ENCODE data around the gene ACO2.
"Not testable (repeated sequence)": the region's sequence is repeated elsewhere in the genome, so short reads cannot be mapped to it uniquely, and the experiment has no call there.

The ACO2 gene

DNA sequence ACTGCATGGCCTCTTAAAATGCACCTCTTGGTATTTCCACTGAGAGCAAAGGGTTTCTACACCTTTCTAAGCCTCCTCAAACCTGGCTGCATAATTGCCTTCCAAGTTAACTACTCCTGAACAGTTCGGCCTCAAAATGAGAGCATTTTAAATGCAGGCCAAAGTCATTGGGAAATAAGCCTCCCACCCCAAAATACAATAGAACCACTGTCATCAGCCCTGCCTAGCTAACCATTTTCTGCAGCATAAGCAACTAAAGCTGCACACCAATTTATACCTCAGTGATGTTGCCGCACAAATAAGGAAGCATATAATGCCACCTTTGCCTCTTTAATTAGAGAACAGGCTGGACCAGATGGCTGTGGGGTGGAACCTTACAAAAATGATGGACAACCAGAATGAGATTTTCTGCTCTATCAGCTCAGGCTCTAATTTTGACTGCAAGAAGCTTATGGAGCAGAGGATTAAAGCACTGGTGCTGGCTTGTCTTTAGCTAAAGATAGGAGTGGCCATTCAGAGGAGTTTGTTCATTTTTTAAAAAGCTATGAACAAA lies 26.6 kb upstream of the ACO2 start:
- Histone ChIP-seq H3K36me3 (ENCODE audit: control insufficient read depth, insufficient read depth, low read length) (peaks cover 5% of the 10 kb centered on the region), H3K4me1 (ENCODE audit: control insufficient read depth, insufficient read depth, low read length) (no peaks in the 10 kb centered on the region), H3K4me3 (ENCODE audit: low read depth, low read length) (no peak overlapping the region), H3K27me3 (ENCODE audit: control insufficient read depth, insufficient read depth, low read length) (no peaks in the 10 kb centered on the region), H3K9me3 (ENCODE audit: control insufficient read depth, insufficient read depth, low read length) (no peaks in the 10 kb centered on the region), H3K9ac (ENCODE audit: low read depth, low read length) (no peak overlapping the region)

DNA sequence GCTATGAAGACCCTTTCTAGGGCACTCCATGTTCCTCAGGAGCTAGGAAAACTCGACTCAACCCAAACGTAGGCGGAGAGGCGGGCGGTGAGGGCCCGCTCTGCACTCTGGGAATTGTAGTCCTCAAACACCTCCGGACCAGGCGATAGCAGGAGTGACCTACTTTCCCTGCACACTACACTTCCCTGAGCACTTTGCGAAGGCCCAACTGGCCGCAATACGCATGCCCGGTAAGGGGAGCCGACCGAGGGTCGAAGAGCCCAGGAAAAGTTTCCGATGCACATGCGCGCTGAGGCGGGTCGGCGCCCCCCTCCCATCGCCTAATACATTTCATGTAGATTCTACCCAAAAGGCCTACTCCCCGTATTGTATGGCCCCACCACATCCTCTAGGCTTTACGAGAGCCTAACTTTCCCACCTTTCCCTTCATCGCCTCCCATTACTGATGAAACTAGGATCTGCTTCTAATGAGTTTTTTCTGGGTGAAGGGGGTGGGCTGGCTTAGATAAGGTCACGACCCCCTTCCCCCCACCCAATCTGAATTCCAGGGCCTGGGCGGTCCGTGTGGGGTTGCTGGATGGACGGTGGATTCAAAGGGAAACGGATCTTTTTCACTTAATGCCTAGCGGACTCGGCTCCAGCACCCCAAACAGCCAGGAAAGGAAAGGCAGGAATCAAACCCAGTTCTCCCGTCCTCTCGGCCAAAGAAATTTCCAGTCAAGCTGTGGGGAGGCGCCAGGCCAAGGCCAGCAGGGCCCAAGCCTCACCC lies 24.4 kb upstream of the ACO2 start:
- Histone ChIP-seq H3K4me1 (ENCODE audit: control insufficient read depth, insufficient read depth, low read length) (peaks cover 5% of the 10 kb centered on the region), H3K36me3 (ENCODE audit: control insufficient read depth, insufficient read depth, low read length) (peaks cover 5% of the 10 kb centered on the region), H3K9ac (ENCODE audit: low read depth, low read length) (peak overlapping the region; percentile 93), H3K4me3 (ENCODE audit: low read depth, low read length) (peak overlapping the region; percentile 94), H3K9me3 (ENCODE audit: control insufficient read depth, insufficient read depth, low read length) (no peaks in the 10 kb centered on the region), H3K27me3 (ENCODE audit: control insufficient read depth, insufficient read depth, low read length) (no peaks in the 10 kb centered on the region)

- Histone ChIP-seq H3K4me1 (ENCODE audit: control insufficient read depth, insufficient read depth, low read length) (peaks cover 5% of the 10 kb centered on the region), H3K4me3 (ENCODE audit: low read depth, low read length) (peak overlapping the region; percentile 94), H3K36me3 (ENCODE audit: control insufficient read depth, insufficient read depth, low read length) (peaks cover 5% of the 10 kb centered on the region), H3K9ac (ENCODE audit: low read depth, low read length) (peak overlapping the region; percentile 93), H3K9me3 (ENCODE audit: control insufficient read depth, insufficient read depth, low read length) (no peaks in the 10 kb centered on the region), H3K27me3 (ENCODE audit: control insufficient read depth, insufficient read depth, low read length) (no peaks in the 10 kb centered on the region)
Observed at GRCh38 chr22:41445129-41446056, 23.5 kb upstream of the ACO2 start.

- peaks cover 5% of the 10 kb centered on the region for H3K4me1 ChIP-seq (ENCODE audit: control insufficient read depth, insufficient read depth, low read length)
Observed at GRCh38 chr22:41446057-41446501, 22.8 kb upstream of the ACO2 start.

GRCh38 chr22:41446639-41447434 lies 22.1 kb upstream of the ACO2 start, which contains the start of gene TOB2:
TOB2 (minus strand) TSS chr22:41446801; CDS start chr22:41437345, 9,456 bp downstream.
- Histone ChIP-seq H3K4me1 (ENCODE audit: control insufficient read depth, insufficient read depth, low read length) (peaks cover 5% of the 10 kb centered on the region), H3K27me3 (ENCODE audit: control insufficient read depth, insufficient read depth, low read length) (no peaks in the 10 kb centered on the region), H3K9me3 (ENCODE audit: control insufficient read depth, insufficient read depth, low read length) (no peaks in the 10 kb centered on the region), H3K9ac (ENCODE audit: low read depth, low read length) (peak within 1 kb of the TSS; percentile 98), H3K4me3 (ENCODE audit: low read depth, low read length) (peak within 1 kb of the TSS; percentile 94), H3K36me3 (ENCODE audit: control insufficient read depth, insufficient read depth, low read length) (peaks cover 5% of the 10 kb centered on the region)

More at GRCh38 chr22:41446057-41446501, 22.8 kb upstream of the ACO2 start:
- H3K4me3 ChIP-seq (ENCODE audit: low read depth, low read length): peak overlapping the region; percentile 94
- H3K9ac ChIP-seq (ENCODE audit: low read depth, low read length): peak overlapping the region; percentile 93
- H3K36me3 ChIP-seq (ENCODE audit: control insufficient read depth, insufficient read depth, low read length): peaks cover 5% of the 10 kb centered on the region
- H3K27me3 ChIP-seq (ENCODE audit: control insufficient read depth, insufficient read depth, low read length): no peaks in the 10 kb centered on the region
- no peaks in the 10 kb centered on the region for H3K9me3 ChIP-seq (ENCODE audit: control insufficient read depth, insufficient read depth, low read length)

DNA sequence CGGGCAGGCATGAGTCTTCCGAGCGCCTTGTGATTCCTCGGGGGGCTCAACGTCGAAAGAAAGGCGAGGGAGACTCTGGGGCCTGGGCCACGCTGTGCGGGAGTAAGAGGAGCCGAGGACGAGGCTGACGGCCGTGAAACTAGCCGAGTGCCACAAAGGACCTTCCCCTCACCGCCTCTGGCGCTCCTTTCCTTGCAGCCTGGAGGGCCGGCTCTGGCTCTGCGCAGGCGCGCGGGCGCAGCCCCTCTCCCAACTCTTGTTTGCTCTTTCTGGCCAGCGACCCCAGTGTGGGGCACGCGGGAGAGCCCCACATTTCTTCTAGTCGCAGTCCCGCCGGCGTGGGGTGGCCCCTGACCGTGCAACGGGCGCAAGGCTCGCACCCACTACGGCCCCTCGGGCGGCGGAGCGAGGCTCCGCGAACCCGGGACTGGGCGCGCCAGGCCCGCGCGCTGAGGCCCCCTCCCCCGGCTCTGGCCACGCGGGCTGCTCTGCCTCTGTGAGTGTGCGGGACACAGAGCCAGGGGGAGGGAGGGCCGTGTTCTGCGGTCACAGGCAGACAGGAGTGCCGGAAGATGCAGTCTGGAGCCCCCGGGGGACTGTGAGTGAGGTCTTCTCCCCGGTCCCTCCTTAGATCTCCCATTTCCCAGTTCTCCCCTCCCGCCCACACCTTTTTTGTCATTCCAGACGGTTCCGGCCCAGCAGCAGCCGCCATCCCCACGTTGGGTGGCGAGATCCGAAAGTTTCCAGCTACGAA lies 21.3 kb upstream of the ACO2 start:
- H3K27me3 ChIP-seq (ENCODE audit: control insufficient read depth, insufficient read depth, low read length): no peaks in the 10 kb centered on the region
- peaks cover 5% of the 10 kb centered on the region for H3K4me1 ChIP-seq (ENCODE audit: control insufficient read depth, insufficient read depth, low read length)

DNA sequence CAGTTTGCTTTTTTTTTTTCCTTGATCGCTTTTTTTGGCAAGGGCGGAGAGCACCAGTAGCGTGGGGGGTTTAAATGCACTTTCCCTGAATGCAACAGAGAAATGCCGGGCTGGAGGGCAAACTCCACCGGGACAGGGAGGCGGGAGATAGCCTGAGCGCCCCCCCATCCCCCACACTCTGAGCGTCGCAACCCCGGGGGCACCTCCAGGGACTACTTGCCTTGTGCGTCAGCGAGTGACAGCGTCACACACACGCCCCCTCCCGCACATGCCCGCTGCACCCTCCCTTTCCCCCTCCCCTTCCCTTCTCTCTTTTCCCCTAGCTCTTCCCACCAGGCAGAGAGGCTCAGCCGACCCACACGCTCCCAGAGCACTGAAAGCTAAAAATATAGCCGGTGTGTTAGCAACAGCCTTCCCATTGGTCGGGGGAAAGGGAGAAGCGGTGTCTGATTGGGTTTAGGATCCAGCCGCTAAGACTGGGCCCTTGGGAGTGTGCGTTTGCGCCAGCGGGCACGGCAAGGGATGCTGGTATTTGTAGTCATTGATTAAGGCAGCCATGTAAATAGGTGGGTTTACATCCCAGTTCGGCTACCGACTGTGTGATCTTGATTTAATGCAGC lies 20.6 kb upstream of the ACO2 start:
- peak overlapping the region; percentile 94 for H3K4me3 ChIP-seq (ENCODE audit: low read depth, low read length)
- H3K9ac ChIP-seq (ENCODE audit: low read depth, low read length): peak overlapping the region; percentile 98
- no peaks in the 10 kb centered on the region for H3K9me3 ChIP-seq (ENCODE audit: control insufficient read depth, insufficient read depth, low read length)
- no peaks in the 10 kb centered on the region for H3K36me3 ChIP-seq (ENCODE audit: control insufficient read depth, insufficient read depth, low read length)
- no peaks in the 10 kb centered on the region for H3K27me3 ChIP-seq (ENCODE audit: control insufficient read depth, insufficient read depth, low read length)
- H3K4me1 ChIP-seq (ENCODE audit: control insufficient read depth, insufficient read depth, low read length): peaks cover 5% of the 10 kb centered on the region

More for the DNA sequence above, 21.3 kb upstream of the ACO2 start:
- peak overlapping the region; percentile 94 for H3K4me3 ChIP-seq (ENCODE audit: low read depth, low read length)
- H3K9me3 ChIP-seq (ENCODE audit: control insufficient read depth, insufficient read depth, low read length): no peaks in the 10 kb centered on the region
- peaks cover 5% of the 10 kb centered on the region for H3K36me3 ChIP-seq (ENCODE audit: control insufficient read depth, insufficient read depth, low read length)
- peak overlapping the region; percentile 98 for H3K9ac ChIP-seq (ENCODE audit: low read depth, low read length)

DNA sequence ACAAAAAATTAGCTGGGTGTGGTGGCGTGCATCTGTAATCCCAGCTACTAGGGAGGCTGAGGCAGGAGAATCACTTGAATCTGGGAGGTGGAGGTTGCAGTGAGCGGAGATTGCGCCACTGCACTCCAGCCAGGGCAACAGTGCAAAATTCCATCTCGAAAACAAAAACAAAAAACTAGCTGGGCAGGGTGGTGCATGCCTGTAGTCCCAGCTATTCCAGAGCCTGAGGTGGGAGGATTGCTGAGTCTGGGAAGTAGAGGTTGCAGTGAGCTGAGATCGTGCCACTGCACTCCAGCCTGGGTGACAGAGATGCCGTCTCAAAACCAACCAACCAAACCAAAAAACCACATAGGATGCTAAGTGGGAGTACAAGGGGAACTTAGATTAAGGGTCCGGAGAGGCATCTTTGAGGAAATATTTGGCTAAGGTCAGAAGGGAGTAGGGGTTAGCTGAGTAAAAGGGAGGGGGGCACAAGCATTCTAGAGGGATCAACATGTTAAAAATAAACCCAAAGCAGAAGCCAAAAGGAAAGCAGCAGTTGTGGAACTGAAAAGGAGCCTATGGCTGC lies 10.7 kb upstream of the ACO2 start:
- H3K36me3 ChIP-seq (ENCODE audit: control insufficient read depth, insufficient read depth, low read length): peaks cover 17% of the 10 kb centered on the region
- no peak overlapping the region for H3K9ac ChIP-seq (ENCODE audit: low read depth, low read length)
- H3K4me3 ChIP-seq (ENCODE audit: low read depth, low read length): no peak overlapping the region
- no peaks in the 10 kb centered on the region for H3K4me1 ChIP-seq (ENCODE audit: control insufficient read depth, insufficient read depth, low read length)
- no peaks in the 10 kb centered on the region for H3K9me3 ChIP-seq (ENCODE audit: control insufficient read depth, insufficient read depth, low read length)
- no peaks in the 10 kb centered on the region for H3K27me3 ChIP-seq (ENCODE audit: control insufficient read depth, insufficient read depth, low read length)

DNA sequence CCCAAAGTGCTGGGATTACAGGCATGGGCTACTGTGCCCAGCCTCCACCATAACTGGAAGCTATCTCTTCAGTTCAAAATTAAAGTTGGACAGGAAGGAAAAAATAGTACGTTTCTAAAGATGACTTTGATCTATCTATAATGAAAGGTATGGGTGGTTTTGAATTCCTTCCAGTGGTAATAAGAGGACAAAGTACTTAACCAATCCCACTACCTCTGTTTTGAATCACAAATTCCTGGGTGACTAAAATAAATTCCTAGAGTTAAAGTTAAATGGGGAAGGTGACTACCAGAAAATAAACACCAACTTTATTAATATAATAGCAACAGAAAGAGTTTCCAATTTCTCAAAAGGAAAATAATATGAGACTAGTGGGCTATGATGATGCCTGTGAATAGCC lies 9.5 kb upstream of the ACO2 start:
- H3K36me3 ChIP-seq (ENCODE audit: control insufficient read depth, insufficient read depth, low read length): peaks cover 25% of the 10 kb centered on the region
- H3K4me3 ChIP-seq (ENCODE audit: low read depth, low read length): no peak overlapping the region
- H3K27me3 ChIP-seq (ENCODE audit: control insufficient read depth, insufficient read depth, low read length): no peaks in the 10 kb centered on the region
- no peaks in the 10 kb centered on the region for H3K9me3 ChIP-seq (ENCODE audit: control insufficient read depth, insufficient read depth, low read length)
- no peak overlapping the region for H3K9ac ChIP-seq (ENCODE audit: low read depth, low read length)
- H3K4me1 ChIP-seq (ENCODE audit: control insufficient read depth, insufficient read depth, low read length): no peaks in the 10 kb centered on the region

DNA sequence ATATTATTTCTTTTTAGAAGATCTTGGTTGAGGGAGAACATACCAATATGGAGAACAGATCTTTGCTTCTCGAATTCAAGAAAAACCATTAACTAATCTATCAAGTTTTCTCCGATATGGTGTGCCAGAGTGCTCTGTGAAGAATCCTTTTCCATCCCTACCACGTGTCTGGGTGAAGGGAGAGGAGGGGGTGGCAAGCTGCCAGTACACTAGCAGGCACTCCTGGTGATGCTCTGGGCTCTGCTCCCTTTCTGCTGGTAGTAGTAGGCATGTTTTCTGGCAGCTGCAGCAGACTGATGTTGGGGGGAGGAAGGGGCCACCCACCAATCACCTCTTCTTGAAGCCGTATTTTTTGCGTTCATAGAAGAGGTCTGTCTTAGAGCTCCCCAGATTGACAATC lies 8.8 kb upstream of the ACO2 start:
- H3K4me3 ChIP-seq (ENCODE audit: low read depth, low read length); H3K9me3 ChIP-seq (ENCODE audit: control insufficient read depth, insufficient read depth, low read length); H3K27me3 ChIP-seq (ENCODE audit: control insufficient read depth, insufficient read depth, low read length); H3K9ac ChIP-seq (ENCODE audit: low read depth, low read length); H3K4me1 ChIP-seq (ENCODE audit: control insufficient read depth, insufficient read depth, low read length): not testable (repeated sequence)
- peaks cover 32% of the 10 kb centered on the region for H3K36me3 ChIP-seq (ENCODE audit: control insufficient read depth, insufficient read depth, low read length)
